Measurements from ENCODE around the gene FUBP3. TPM values are rescaled to one million over a fixed set of nuclear protein-coding genes. Genes with fewer than 3 reads are reported as not detected.

Gene FUBP3, protein sequence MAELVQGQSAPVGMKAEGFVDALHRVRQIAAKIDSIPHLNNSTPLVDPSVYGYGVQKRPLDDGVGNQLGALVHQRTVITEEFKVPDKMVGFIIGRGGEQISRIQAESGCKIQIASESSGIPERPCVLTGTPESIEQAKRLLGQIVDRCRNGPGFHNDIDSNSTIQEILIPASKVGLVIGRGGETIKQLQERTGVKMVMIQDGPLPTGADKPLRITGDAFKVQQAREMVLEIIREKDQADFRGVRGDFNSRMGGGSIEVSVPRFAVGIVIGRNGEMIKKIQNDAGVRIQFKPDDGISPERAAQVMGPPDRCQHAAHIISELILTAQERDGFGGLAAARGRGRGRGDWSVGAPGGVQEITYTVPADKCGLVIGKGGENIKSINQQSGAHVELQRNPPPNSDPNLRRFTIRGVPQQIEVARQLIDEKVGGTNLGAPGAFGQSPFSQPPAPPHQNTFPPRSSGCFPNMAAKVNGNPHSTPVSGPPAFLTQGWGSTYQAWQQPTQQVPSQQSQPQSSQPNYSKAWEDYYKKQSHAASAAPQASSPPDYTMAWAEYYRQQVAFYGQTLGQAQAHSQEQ
- 30.4 and 43.5 TPM in 2 replicates for polyA plus RNA-seq (2011; rRNA removed)
- polyA plus RNA-seq (2012; cell fraction: cytosol; rRNA removed): 34.6 and 36.1 TPM in 2 replicates
- 29.3 and 58.4 TPM in 2 replicates for polyA plus RNA-seq (2012; cell fraction: nucleus; rRNA removed)
- polyA plus RNA-seq (2017; fragmentation: RNase III; extraction: RNeasy Plus Mini Kit Qiagen cat#74134 plus additional on column Dnase treatment): 59.3 to 67.7 TPM (median 63.2 TPM) in 3 replicates
- polyA minus RNA-seq (2011; rRNA and poly(A)+ RNA removed): 24.1 and 47.4 TPM in 2 replicates

DNA sequence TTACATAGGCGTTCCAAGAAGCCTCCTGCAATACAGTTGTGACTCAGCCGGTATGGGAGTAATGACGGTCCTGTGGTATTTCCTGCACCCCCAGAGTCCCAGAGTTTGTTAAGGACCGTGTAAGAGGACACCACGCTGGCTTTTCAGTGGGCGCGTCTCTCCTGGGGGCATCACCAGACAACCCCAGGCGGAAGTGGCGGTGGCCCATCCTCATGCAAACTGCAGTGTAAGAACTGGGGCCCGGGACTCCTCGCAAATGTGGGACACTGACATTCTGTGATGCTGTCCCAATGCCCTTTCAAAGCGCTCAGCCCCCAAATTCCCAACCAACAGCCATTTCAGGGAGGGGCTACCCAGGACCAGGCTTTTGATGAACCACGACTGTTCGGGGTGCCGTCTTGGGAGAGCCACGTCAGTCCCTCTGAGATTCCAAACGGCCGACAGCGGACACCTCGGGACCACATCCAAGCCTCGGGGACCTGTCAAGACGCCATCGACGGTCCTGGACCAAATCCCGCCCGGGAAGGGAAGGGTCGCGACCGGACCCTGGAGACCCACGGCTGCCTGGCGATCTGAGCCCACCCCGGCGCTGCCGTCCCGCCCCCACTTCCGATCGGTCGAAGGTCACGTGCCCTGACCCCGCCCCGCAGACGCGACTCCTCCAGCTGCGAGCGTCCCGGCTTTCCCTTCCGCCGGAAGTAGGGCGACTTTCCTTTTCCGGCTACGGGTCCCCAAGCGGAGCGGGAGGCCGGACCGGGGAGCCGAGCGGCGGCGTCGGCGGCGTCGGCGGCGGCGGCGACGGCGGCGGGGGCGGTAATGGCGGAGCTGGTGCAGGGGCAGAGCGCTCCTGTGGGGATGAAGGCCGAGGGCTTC, at the start of gene FUBP3:
Gene FUBP3, plus strand, starts transcription at position 713 of the 873 bp plus-strand sequence. Its CDS starts 104 bp downstream, at position 817.
- Histone ChIP-seq H3K4me1 (peaks cover 14% of the 10 kb centered on the region), H3K4me3 (peak within 1 kb of the TSS; percentile 86), H3K27ac (peak within 1 kb of the TSS; percentile 96 to 98), H3K4me2 (peak within 1 kb of the TSS; percentile 99), H3K9me3 (no peaks in the 10 kb centered on the region)
- CTCF ChIA-PET: interaction anchor here (0.5 to 2.1 kb wide), 4 partner anchors 13 to 105 kb away, joined by 3 to 6 read pairs (median 5); no protein-coding TSS in a partner anchor
- WGBS (ENCODE audit: missing lambda C conversion rate): 1% methylated on average over 17 of the region's 74 CpGs
- no peak for FAIRE-seq
- POLR2A ChIA-PET: interaction anchor here (0.6 to 1.0 kb wide), 7 partner anchors 9 to 111 kb away, joined by 3 to 4 read pairs (median 3); no protein-coding TSS in a partner anchor
- ATAC-seq: peak; percentile 95 to 96
- DNase-seq (ENCODE audit: low read depth in 1 of 2, low spot score in 1 of 2): peak; percentile 92 to 98
- TF ChIP-seq, protein P1, sequence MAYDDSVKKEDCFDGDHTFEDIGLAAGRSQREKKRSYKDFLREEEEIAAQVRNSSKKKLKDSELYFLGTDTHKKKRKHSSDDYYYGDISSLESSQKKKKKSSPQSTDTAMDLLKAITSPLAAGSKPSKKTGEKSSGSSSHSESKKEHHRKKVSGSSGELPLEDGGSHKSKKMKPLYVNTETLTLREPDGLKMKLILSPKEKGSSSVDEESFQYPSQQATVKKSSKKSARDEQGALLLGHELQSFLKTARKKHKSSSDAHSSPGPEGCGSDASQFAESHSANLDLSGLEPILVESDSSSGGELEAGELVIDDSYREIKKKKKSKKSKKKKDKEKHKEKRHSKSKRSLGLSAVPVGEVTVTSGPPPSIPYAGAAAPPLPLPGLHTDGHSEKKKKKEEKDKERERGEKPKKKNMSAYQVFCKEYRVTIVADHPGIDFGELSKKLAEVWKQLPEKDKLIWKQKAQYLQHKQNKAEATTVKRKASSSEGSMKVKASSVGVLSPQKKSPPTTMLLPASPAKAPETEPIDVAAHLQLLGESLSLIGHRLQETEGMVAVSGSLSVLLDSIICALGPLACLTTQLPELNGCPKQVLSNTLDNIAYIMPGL (CRISPR knock-in tag; IDR thresholded peaks at IDR 0.05; ENCODE audit: borderline replicate concordance): no peak
- TF ChIP-seq, protein P2, sequence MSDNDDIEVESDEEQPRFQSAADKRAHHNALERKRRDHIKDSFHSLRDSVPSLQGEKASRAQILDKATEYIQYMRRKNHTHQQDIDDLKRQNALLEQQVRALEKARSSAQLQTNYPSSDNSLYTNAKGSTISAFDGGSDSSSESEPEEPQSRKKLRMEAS (IDR thresholded peaks at IDR 0.05): peak; percentile 66; the same call in 1 of the 2 replicates
- TF ChIP-seq CBX8 (IDR thresholded peaks at IDR 0.05): no peak
- TF ChIP-seq KDM1A (IDR thresholded peaks at IDR 0.05; ENCODE audit: low read depth): no peak
- no peak for TF ChIP-seq CEBPB (IDR thresholded peaks at IDR 0.05)
- TF ChIP-seq RNF2 (IDR thresholded peaks at IDR 0.05; ENCODE audit: borderline replicate concordance, low read depth): no peak
- TF ChIP-seq, protein P3, sequence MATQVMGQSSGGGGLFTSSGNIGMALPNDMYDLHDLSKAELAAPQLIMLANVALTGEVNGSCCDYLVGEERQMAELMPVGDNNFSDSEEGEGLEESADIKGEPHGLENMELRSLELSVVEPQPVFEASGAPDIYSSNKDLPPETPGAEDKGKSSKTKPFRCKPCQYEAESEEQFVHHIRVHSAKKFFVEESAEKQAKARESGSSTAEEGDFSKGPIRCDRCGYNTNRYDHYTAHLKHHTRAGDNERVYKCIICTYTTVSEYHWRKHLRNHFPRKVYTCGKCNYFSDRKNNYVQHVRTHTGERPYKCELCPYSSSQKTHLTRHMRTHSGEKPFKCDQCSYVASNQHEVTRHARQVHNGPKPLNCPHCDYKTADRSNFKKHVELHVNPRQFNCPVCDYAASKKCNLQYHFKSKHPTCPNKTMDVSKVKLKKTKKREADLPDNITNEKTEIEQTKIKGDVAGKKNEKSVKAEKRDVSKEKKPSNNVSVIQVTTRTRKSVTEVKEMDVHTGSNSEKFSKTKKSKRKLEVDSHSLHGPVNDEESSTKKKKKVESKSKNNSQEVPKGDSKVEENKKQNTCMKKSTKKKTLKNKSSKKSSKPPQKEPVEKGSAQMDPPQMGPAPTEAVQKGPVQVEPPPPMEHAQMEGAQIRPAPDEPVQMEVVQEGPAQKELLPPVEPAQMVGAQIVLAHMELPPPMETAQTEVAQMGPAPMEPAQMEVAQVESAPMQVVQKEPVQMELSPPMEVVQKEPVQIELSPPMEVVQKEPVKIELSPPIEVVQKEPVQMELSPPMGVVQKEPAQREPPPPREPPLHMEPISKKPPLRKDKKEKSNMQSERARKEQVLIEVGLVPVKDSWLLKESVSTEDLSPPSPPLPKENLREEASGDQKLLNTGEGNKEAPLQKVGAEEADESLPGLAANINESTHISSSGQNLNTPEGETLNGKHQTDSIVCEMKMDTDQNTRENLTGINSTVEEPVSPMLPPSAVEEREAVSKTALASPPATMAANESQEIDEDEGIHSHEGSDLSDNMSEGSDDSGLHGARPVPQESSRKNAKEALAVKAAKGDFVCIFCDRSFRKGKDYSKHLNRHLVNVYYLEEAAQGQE (IDR thresholded peaks at IDR 0.05): no peak
- TF ChIP-seq, protein P4, sequence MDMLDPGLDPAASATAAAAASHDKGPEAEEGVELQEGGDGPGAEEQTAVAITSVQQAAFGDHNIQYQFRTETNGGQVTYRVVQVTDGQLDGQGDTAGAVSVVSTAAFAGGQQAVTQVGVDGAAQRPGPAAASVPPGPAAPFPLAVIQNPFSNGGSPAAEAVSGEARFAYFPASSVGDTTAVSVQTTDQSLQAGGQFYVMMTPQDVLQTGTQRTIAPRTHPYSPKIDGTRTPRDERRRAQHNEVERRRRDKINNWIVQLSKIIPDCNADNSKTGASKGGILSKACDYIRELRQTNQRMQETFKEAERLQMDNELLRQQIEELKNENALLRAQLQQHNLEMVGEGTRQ (IDR thresholded peaks at IDR 0.05): peak; percentile 92
- no peak for TF ChIP-seq MYC (IDR thresholded peaks at IDR 0.05; ENCODE audit: borderline replicate concordance, low read length)
- peak; percentile 7; the same call in 1 of the 2 replicates for TF ChIP-seq PHF8 (IDR thresholded peaks at IDR 0.05; ENCODE audit: borderline replicate concordance, low read depth)
- TF ChIP-seq, protein P5, sequence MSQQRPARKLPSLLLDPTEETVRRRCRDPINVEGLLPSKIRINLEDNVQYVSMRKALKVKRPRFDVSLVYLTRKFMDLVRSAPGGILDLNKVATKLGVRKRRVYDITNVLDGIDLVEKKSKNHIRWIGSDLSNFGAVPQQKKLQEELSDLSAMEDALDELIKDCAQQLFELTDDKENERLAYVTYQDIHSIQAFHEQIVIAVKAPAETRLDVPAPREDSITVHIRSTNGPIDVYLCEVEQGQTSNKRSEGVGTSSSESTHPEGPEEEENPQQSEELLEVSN (IDR thresholded peaks at IDR 0.05; ENCODE audit: borderline replicate concordance, low read depth): 0 out of 2 replicates have a peak, but pooled peaks have one; percentile 33
- TF ChIP-seq EHF (CRISPR knock-in tag; IDR thresholded peaks at IDR 0.05): no peak
- TF ChIP-seq POLR2AphosphoS2 (conservative IDR thresholded peaks at IDR 0.05; ENCODE audit: low read length): no peak
- no peak for TF ChIP-seq FOSL2 (IDR thresholded peaks at IDR 0.05)
- peak; percentile 17; the same call in 1 of the 2 replicates for TF ChIP-seq FOSL2 (CRISPR knock-in tag; IDR thresholded peaks at IDR 0.05)
- TF ChIP-seq KDM5A (IDR thresholded peaks at IDR 0.05): peak; percentile 25; the same call in 1 of the 2 replicates
- TF ChIP-seq, protein P6, sequence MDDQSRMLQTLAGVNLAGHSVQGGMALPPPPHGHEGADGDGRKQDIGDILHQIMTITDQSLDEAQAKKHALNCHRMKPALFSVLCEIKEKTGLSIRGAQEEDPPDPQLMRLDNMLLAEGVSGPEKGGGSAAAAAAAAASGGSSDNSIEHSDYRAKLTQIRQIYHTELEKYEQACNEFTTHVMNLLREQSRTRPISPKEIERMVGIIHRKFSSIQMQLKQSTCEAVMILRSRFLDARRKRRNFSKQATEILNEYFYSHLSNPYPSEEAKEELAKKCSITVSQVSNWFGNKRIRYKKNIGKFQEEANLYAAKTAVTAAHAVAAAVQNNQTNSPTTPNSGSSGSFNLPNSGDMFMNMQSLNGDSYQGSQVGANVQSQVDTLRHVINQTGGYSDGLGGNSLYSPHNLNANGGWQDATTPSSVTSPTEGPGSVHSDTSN (IDR thresholded peaks at IDR 0.05): no peak
- TF ChIP-seq, protein P7, sequence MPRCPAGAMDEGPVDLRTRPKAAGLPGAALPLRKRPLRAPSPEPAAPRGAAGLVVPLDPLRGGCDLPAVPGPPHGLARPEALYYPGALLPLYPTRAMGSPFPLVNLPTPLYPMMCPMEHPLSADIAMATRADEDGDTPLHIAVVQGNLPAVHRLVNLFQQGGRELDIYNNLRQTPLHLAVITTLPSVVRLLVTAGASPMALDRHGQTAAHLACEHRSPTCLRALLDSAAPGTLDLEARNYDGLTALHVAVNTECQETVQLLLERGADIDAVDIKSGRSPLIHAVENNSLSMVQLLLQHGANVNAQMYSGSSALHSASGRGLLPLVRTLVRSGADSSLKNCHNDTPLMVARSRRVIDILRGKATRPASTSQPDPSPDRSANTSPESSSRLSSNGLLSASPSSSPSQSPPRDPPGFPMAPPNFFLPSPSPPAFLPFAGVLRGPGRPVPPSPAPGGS (IDR thresholded peaks at IDR 0.05): peak; percentile 79; the same call in 2 of the 3 replicates
- TF ChIP-seq GATA3 (IDR thresholded peaks at IDR 0.05; ENCODE audit: borderline replicate concordance): no peak
- no peak for TF ChIP-seq FOSB (CRISPR knock-in tag; IDR thresholded peaks at IDR 0.05)
- peak; percentile 79 for TF ChIP-seq POLR2A (IDR thresholded peaks at IDR 0.05; ENCODE audit: low read length)
- TF ChIP-seq JUN (IDR thresholded peaks at IDR 0.05): peak; percentile 52 to 93; a peak in 4 of 5 replicates
- peak; percentile 74 for TF ChIP-seq BHLHE40 (IDR thresholded peaks at IDR 0.05; ENCODE audit: low read depth, low read length)
- peak; percentile 5 for TF ChIP-seq CHD2 (IDR thresholded peaks at IDR 0.05; ENCODE audit: low read length, partially characterized antibody)
- TF ChIP-seq NR3C1 (IDR thresholded peaks at IDR 0.05): no peak
- 0 out of 2 replicates have a peak, but pooled peaks have one; percentile 32 for TF ChIP-seq NPAS2 (CRISPR knock-in tag; IDR thresholded peaks at IDR 0.05; ENCODE audit: borderline replicate concordance)
- no peak for TF ChIP-seq JUNB (IDR thresholded peaks at IDR 0.05)

Measured in A549 (cell line).